ENCODE measurements around the gene CRIM1. TPM values are rescaled to one million over a fixed set of nuclear protein-coding genes. Genes with fewer than 3 reads are reported as not detected.

Gene CRIM1
- total RNA-seq, 4 donors from 2014 or later, result 16.4 to 107 (median 29.9) TPM

GRCh38 chr2:36406296-36406695 lies 50.7 kb downstream of the CRIM1 start:
- WGBS, 2 donors, result 69 to 84% methylated on average over 3 of the region's 3 CpGs
- intact Hi-C loops (cut with DNase I), result no loop called here
- Histone ChIP-seq H3K4me1 (peaks cover 10 to 81% (median 44%) of the 10 kb centered on the region in 3 donors), H3K27ac (peak overlapping the region in 2 of 4 donors; percentile 64 to 77), H3K9me3 (no peaks in the 10 kb centered on the region), H3K27me3 (no peaks in the 10 kb centered on the region), H3K36me3 (no peaks in the 10 kb centered on the region), H3K4me3 (no peak overlapping the region)
- TF ChIP-seq POLR2A (IDR thresholded peaks at IDR 0.05), result no peak
- no peak for TF ChIP-seq CTCF (IDR thresholded peaks at IDR 0.05)
- DNase-seq, result no peak

- H3K27ac ChIP-seq, result peak overlapping the region in 3 of 4 donors; percentile 64 to 77 (median 75)
- intact Hi-C loops (cut with DNase I), result no loop called here
- 21 to 39% methylated on average over 4 of the region's 4 CpGs for WGBS, 2 donors
- H3K4me1 ChIP-seq, result peaks cover 10 to 82% (median 44%) of the 10 kb centered on the region in 3 donors
- TF ChIP-seq POLR2A (IDR thresholded peaks at IDR 0.05) (no peak), CTCF (IDR thresholded peaks at IDR 0.05) (no peak)
- no peaks in the 10 kb centered on the region for H3K27me3 ChIP-seq
- no peaks in the 10 kb centered on the region for H3K9me3 ChIP-seq
- no peak overlapping the region for H3K4me3 ChIP-seq
- no peaks in the 10 kb centered on the region for H3K36me3 ChIP-seq
- no peak for DNase-seq
Measured at GRCh38 chr2:36407413-36407812, 51.8 kb downstream of the CRIM1 start.

GRCh38 chr2:36408198-36408703 lies 52.7 kb downstream of the CRIM1 start:
- TF ChIP-seq POLR2A (IDR thresholded peaks at IDR 0.05) (no peak), CTCF (IDR thresholded peaks at IDR 0.05) (no peak)
- intact Hi-C loops (cut with DNase I), result no loop called here

DNA sequence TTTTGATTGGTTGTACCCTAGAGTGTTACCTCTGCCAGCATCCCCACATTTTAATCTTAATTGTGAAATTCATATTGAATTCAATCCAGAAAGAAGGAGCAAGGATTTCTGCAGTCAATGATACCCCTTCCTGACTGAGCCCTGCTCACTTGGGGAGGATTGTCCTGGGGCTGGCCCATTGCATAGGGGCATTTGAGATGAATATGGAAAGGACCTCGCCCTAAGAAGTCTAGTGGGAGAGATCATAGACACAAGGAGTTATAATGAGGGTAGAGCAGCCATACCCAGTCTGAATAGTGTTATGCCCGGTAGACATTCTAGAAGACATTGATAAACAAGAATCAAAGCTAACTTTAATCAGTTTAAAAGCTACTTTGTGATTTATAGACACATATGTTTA lies 53.8 kb downstream of the CRIM1 start:
- H3K27ac ChIP-seq, result peak overlapping the region in 3 of 4 donors; percentile 50 to 77 (median 64)
- DNase-seq, result no peak
- no peak overlapping the region for H3K4me3 ChIP-seq
- H3K27me3 ChIP-seq, result no peaks in the 10 kb centered on the region
- TF ChIP-seq CTCF (IDR thresholded peaks at IDR 0.05), result no peak
- no peak for TF ChIP-seq POLR2A (IDR thresholded peaks at IDR 0.05)
- H3K4me1 ChIP-seq, result peaks cover 7 to 92% (median 47%) of the 10 kb centered on the region in 3 donors
- H3K9me3 ChIP-seq, result no peaks in the 10 kb centered on the region
- WGBS, 2 donors, result 79 to 95% methylated on average over 2 of the region's 2 CpGs
- intact Hi-C loops (cut with DNase I), result no loop called here
- H3K36me3 ChIP-seq, result no peaks in the 10 kb centered on the region

More at GRCh38 chr2:36408198-36408703, 52.7 kb downstream of the CRIM1 start:
- WGBS, 2 donors, result 38 to 50% methylated on average over 5 to 7 of the region's 10 CpGs
- no peaks in the 10 kb centered on the region for H3K36me3 ChIP-seq
- peak overlapping the region in 2 of 4 donors; percentile 5 to 10 for H3K4me3 ChIP-seq
- no peak for DNase-seq
- no peaks in the 10 kb centered on the region for H3K27me3 ChIP-seq
- peak overlapping the region; percentile 35 to 77 (median 70) for H3K27ac ChIP-seq
- H3K4me1 ChIP-seq, result peaks cover 10 to 91% (median 44%) of the 10 kb centered on the region in 3 donors
- H3K9me3 ChIP-seq, result no peaks in the 10 kb centered on the region

- no peak for TF ChIP-seq POLR2A (IDR thresholded peaks at IDR 0.05)
- no peak for TF ChIP-seq CTCF (IDR thresholded peaks at IDR 0.05)
- Histone ChIP-seq H3K4me1 (peaks cover 7 to 92% (median 49%) of the 10 kb centered on the region in 3 donors), H3K36me3 (no peaks in the 10 kb centered on the region), H3K27ac (peak overlapping the region in 3 of 4 donors; percentile 50 to 77 (median 64)), H3K9me3 (no peaks in the 10 kb centered on the region), H3K4me3 (no peak overlapping the region), H3K27me3 (no peaks in the 10 kb centered on the region)
- no peak for DNase-seq
- WGBS, 2 donors, result 50 to 63% methylated on average over 4 of the region's 4 CpGs
- intact Hi-C loops (cut with DNase I), result no loop called here
Measured at GRCh38 chr2:36409935-36410334, 54.4 kb downstream of the CRIM1 start.
